GM12875 (cell line): ENCODE results near the gene NUP93.
"Not testable (repeated sequence)": the region's sequence is repeated elsewhere in the genome, so short reads cannot be mapped to it uniquely, and the experiment has no call there.

Experiments used
- H3K4me3 ChIP-seq: one replicate; pipeline ENCODE4 v1.5.1; 2011; ENCODE audit warnings: low read depth, low read length, control low read depth
- CTCF ChIP-seq: IDR thresholded peaks from 2 replicates; pipeline ENCODE4 v1.5.1; 2011; ENCODE audit warnings: low read depth, mild to moderate bottlenecking, control low read depth, inconsistent platforms, low read length, moderate library complexity, borderline replicate concordance; ENCODE audit not compliant: insufficient read depth

NUP93 gene

GRCh38 chr16:56883586-56883985 is 153.7 kb downstream of the NUP93 start:
- H3K4me3 ChIP-seq = no peak overlapping the region
- no peak for TF ChIP-seq CTCF

DNA sequence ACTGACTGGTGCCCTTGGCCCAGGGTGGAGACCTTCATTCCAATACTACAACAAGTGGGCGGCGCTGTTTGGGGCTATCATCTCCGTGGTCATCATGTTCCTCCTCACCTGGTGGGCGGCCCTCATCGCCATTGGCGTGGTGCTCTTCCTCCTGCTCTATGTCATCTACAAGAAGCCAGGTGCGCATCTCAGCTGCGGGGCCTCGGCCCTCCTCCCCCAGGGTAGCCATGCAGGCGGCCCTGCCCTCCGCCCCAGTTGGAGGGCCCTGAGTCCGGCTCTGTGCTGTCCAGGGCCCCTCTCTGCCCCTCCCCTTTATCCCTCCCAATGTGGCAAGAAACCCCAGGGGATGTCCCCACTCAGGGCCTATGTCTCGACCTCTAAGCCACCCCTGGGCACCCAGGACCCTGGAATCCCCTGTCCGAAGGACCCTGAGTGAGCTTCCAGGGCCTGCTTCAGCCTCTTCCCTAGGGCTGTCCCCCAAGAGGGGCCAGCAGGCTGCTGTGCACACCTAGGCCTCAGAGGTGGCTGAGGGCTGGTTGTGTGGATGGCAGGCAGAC is 154.2 kb downstream of the NUP93 start:
- no peak for TF ChIP-seq CTCF
- H3K4me3 ChIP-seq = no peak overlapping the region

DNA sequence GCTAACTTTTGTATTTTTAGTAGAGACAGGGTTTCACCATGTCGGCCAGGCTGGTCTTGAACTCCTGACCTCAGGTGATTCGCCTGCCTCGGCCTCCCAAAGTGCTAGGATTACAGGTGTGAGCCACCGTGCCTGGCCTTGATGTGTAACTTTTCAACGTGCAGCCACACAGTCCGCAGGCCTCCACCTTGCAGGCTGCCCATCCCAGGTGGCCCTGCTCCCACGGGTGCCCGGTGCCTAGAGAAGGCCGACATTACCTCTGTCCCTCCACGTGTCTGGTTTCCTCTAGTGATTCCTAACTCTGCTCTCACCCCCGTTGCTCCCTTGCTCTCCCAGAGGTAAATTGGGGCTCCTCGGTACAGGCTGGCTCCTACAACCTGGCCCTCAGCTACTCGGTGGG is 155.0 kb downstream of the NUP93 start:
- H3K4me3 ChIP-seq = not testable (repeated sequence)

DNA sequence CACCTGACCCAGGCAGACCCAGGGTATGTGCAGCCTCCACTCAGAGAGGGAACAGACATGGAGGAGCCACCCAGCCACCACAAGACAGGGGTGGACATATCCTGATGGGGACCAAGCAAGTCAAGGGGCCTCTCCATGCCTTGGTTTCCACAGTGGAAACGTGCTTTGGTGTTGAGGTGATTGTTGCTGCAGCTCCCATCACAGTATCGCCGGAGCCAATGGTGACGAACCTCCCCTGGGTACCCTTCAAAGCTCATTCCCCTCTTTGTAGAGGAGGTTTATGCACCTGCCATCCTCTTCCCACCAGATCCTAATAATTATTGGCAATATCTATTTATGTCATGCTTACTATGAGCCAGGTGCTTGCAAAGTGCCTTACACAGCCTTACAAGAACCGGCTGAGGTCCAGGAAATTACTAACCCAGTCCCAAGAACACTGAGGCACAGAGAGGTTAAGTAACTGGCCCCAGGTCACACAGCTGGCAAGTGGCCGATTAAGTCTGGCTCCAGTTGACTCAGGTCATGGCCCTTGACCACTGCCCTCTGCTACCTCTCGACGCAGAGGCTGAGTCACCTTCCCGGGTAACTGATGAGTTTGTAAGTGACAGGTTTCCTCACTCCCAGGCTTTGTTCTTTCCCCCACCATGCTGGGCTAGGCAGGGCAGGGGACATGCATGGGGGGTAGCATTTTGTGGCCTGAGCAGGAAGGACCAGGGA is 155.7 kb downstream of the NUP93 start:
- no peak overlapping the region for H3K4me3 ChIP-seq
- no peak for TF ChIP-seq CTCF

DNA sequence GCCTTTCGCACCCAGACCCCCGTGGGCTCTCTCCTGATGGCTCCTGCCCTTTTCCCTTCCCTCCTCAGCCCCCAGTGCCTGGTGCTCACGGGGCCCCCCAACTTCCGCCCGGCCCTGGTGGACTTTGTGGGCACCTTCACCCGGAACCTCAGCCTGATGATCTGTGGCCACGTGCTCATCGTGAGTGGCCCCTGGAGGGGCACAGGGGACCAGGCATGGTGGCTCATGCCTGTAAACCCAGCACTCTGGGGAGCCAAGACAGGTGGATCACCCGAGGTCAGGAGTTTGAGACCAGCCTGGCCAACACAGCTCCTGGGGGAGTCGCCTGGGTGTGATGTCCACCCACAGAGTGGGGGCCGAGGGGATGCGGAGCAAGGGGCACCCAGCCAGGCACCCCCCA is 156.4 kb downstream of the NUP93 start:
- no peak overlapping the region for H3K4me3 ChIP-seq
- no peak for TF ChIP-seq CTCF

DNA sequence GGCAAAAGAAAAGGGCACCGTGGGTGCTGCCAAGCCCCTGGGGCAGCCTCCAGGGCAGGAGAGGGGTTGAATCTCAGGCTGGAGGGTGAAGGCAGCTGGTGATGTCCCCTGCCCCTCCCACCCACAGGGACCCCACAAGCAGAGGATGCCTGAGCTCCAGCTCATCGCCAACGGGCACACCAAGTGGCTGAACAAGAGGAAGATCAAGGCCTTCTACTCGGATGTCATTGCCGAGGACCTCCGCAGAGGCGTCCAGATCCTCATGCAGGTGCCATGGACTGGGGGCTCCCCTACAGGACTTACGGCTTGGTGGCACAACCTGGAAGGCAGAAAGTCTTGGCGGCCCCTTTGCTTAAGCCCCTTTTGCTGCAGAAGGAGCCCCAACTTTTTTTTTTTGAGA is 156.9 kb downstream of the NUP93 start:
- no peak overlapping the region for H3K4me3 ChIP-seq
- no peak for TF ChIP-seq CTCF

- TF ChIP-seq CTCF = no peak
These were observed 158.9 kb downstream of the NUP93 start for GRCh38 chr16:56888806-56889205.

More at GRCh38 chr16:56888806-56889205, 158.9 kb downstream of the NUP93 start:
- H3K4me3 ChIP-seq = no peak overlapping the region
